PC-3 (cell line): Measurements from ENCODE around the gene CPEB3. TPM values are rescaled to one million over a fixed set of nuclear protein-coding genes. Genes with fewer than 3 reads are reported as not detected.

Experiments
- ATAC-seq: fragments of 200-7000 bp; cut with Tn5 transposase; 2 replicates; pipeline ENCODE4 v1.9.1; 2020; ENCODE audit warnings: mild to moderate bottlenecking, moderate library complexity
- BruUV-seq: library from RNA; stranded (reverse); fragments of 400-500 nt; replicated peaks from 2 replicates; lab custom pipeline; 2021; lab: Mats Ljungman, UMichigan
- CTCF ChIA-PET: fragments of 300-600 bp; sonication (Branson Sonifier 250); formaldehyde crosslinking; loops from one replicate; lab custom pipeline; 2022; ENCODE audit warnings: antibody characterized with exemption; lab: Charles Lee
- POLR2A ChIA-PET: fragments of 300-600 bp; sonication (Branson Sonifier 250); formaldehyde crosslinking; loops from one replicate; lab custom pipeline; 2022; ENCODE audit warnings: antibody characterized with exemption; ENCODE audit not compliant: unreplicated experiment; lab: Charles Lee
- DNase-seq: peaks from one replicate; pipeline ENCODE4 v3.0.0-alpha.2; 2015
- H2AFZ ChIP-seq: fragments of 300-600 bp; sonication (generic); 2 replicates; pipeline ENCODE4 v1.6.0; 2016; ENCODE audit warnings: antibody characterized with exemption, low read length
- H3F3A ChIP-seq: fragments of 300-600 bp; sonication (generic); one replicate; pipeline ENCODE4 v1.6.0; 2017; ENCODE audit warnings: antibody characterized with exemption, low read length, control low read depth, mild to moderate bottlenecking; ENCODE audit not compliant: unreplicated experiment
- H3K27ac ChIP-seq: fragments of 300-600 bp; sonication (generic); 2 replicates; pipeline ENCODE4 v1.5.1; 2016; ENCODE audit warnings: mild to moderate bottlenecking, low read length
- H3K27me3 ChIP-seq: fragments of 300-600 bp; sonication (generic); 2 replicates; pipeline ENCODE4 v1.6.1; 2016; ENCODE audit warnings: low read length, mixed read lengths
- H3K36me3 ChIP-seq: fragments of 300-600 bp; sonication (generic); 2 replicates; pipeline ENCODE4 v1.6.1; 2016; ENCODE audit warnings: low read depth, mixed run types, low read length, mixed read lengths
- H3K4me1 ChIP-seq: fragments of 300-600 bp; sonication (generic); 2 replicates; pipeline ENCODE4 v1.5.1; 2016; ENCODE audit warnings: low read length; ENCODE audit not compliant: insufficient read depth
- H3K4me2 ChIP-seq: fragments of 300-600 bp; sonication (generic); 2 replicates; pipeline ENCODE4 v1.6.0; 2016; ENCODE audit warnings: low read length
- H3K4me3 ChIP-seq: fragments of 300-600 bp; sonication (generic); 2 replicates; pipeline ENCODE4 v1.5.1; 2016; ENCODE audit warnings: mild to moderate bottlenecking, low read length, mixed read lengths
- H3K79me2 ChIP-seq: fragments of 300-600 bp; sonication (generic); 2 replicates; pipeline ENCODE4 v1.6.1; 2017; ENCODE audit warnings: low read length, mixed read lengths
- H3K9ac ChIP-seq: fragments of 300-600 bp; sonication (generic); 2 replicates; pipeline ENCODE4 v1.6.0; 2016; ENCODE audit warnings: mild to moderate bottlenecking, low read length
- H3K9me2 ChIP-seq: fragments of 300-600 bp; sonication (generic); replicated peaks from 2 replicates; pipeline ENCODE4 v1.6.1; 2016; ENCODE audit warnings: mixed run types, low read length, mixed read lengths
- H3K9me3 ChIP-seq: fragments of 300-600 bp; sonication (generic); 2 replicates; pipeline ENCODE4 v1.6.1; 2016; ENCODE audit warnings: low read length, mixed read lengths
- H4K20me1 ChIP-seq: fragments of 300-600 bp; sonication (generic); 2 replicates; pipeline ENCODE4 v1.6.1; 2016; ENCODE audit warnings: low read length, mixed read lengths
- EZH2 ChIP-seq: fragments of 300-600 bp; sonication (generic); IDR thresholded peaks from one replicate; pipeline ENCODE4 v1.6.1; 2017; ENCODE audit warnings: antibody characterized with exemption, mild to moderate bottlenecking, low read length; ENCODE audit not compliant: unreplicated experiment
- EZH2phosphoT487 ChIP-seq: fragments of 300-600 bp; sonication (generic); IDR thresholded peaks from 2 replicates; pipeline ENCODE4 v1.6.1; 2018; ENCODE audit warnings: mild to moderate bottlenecking, antibody characterized with exemption, low read length, borderline replicate concordance
- intact Hi-C: fragments of 100-400 bp; cut with micrococcal nuclease; formaldehyde crosslinking; loops from 2 replicates; pipeline ENCODE4 v1.9.0; 2023
- total RNA-seq: library from RNA; depleted of rRNA; stranded (reverse); fragments of >200 nt; gene quantifications from 2 replicates; pipeline ENCODE4 v1.2.3, GENCODE V29; 2014
- TF ChIP-seq, protein P1 (sequence below): fragments of 300-600 bp; sonication (generic); conservative IDR thresholded peaks from 2 replicates; pipeline ENCODE4 v1.5.1; 2017; ENCODE audit warnings: antibody characterized with exemption, low read depth, mild to moderate bottlenecking, low read length

CPEB3 gene
- total RNA-seq, 1 experiment from 2014 or later = 0.80 TPM

- Histone ChIP-seq H3K9me3 (no peaks in the 10 kb centered on the region), H3K4me2 (no peak overlapping the region), H3K9me2 (no peaks in the 10 kb centered on the region), H2AFZ (no peak overlapping the region), H3K4me3 (no peak overlapping the region), H3K9ac (no peak overlapping the region), H3K36me3 (no peaks in the 10 kb centered on the region), H3K27me3 (no peaks in the 10 kb centered on the region), H3K4me1 (peaks cover 7% of the 10 kb centered on the region), H3F3A (no peaks in the 10 kb centered on the region), H3K79me2 (no peaks in the 10 kb centered on the region), H4K20me1 (no peaks in the 10 kb centered on the region), H3K27ac (no peak overlapping the region)
- intact Hi-C loops = no loop called here
- POLR2A ChIA-PET = no interaction called here
- CTCF ChIA-PET = no interaction called here
- BruUV-seq = no TSS peak
- TF ChIP-seq EZH2 (no peak), EZH2phosphoT487 (no peak)
- TF ChIP-seq, protein P1, sequence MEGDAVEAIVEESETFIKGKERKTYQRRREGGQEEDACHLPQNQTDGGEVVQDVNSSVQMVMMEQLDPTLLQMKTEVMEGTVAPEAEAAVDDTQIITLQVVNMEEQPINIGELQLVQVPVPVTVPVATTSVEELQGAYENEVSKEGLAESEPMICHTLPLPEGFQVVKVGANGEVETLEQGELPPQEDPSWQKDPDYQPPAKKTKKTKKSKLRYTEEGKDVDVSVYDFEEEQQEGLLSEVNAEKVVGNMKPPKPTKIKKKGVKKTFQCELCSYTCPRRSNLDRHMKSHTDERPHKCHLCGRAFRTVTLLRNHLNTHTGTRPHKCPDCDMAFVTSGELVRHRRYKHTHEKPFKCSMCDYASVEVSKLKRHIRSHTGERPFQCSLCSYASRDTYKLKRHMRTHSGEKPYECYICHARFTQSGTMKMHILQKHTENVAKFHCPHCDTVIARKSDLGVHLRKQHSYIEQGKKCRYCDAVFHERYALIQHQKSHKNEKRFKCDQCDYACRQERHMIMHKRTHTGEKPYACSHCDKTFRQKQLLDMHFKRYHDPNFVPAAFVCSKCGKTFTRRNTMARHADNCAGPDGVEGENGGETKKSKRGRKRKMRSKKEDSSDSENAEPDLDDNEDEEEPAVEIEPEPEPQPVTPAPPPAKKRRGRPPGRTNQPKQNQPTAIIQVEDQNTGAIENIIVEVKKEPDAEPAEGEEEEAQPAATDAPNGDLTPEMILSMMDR = no peak
- ATAC-seq = no peak
- DNase-seq = no peak
Observed at GRCh38 chr10:92267343-92267742, 23.5 kb downstream of the CPEB3 start.

GRCh38 chr10:92265687-92266258 is 25.1 kb downstream of the CPEB3 start:
- DNase-seq (no peak), ATAC-seq (no peak)
- POLR2A ChIA-PET = no interaction called here
- no peak overlapping the region for H2AFZ ChIP-seq
- H3K27me3 ChIP-seq = no peaks in the 10 kb centered on the region
- no peak overlapping the region for H3K27ac ChIP-seq
- no TSS peak for BruUV-seq
- H3K4me1 ChIP-seq = peaks cover 7% of the 10 kb centered on the region
- CTCF ChIA-PET = no interaction called here
- no peak overlapping the region for H3K4me2 ChIP-seq
- H3K79me2 ChIP-seq = no peaks in the 10 kb centered on the region
- H4K20me1 ChIP-seq = no peaks in the 10 kb centered on the region
- H3K9ac ChIP-seq = no peak overlapping the region
- H3K4me3 ChIP-seq = no peak overlapping the region
- no peaks in the 10 kb centered on the region for H3F3A ChIP-seq
- intact Hi-C loops = no loop called here
- no peaks in the 10 kb centered on the region for H3K9me3 ChIP-seq
- TF ChIP-seq EZH2phosphoT487 (no peak), EZH2 (no peak)
- TF ChIP-seq, protein P1 = no peak
- H3K36me3 ChIP-seq = no peaks in the 10 kb centered on the region
- H3K9me2 ChIP-seq = no peaks in the 10 kb centered on the region

DNA sequence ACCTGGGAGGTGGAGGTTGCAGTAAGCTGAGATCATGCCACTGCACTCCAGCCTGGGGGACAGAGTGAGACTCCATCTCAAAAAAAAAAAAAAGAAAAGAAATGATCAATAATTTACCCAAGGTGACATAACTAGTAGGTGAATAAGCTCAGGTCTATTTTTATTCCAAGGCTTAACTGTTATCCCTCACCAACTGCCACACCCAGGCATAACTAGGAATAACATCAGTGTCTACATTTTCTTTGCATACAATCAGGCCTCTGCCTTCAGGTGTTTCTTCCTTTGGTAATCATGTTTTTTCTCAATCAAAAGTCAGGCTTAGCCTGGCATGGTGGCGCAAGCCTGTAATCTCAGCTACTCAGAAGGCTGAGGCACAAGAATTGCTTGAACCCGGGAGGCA is 26.6 kb downstream of the CPEB3 start:
- TF ChIP-seq EZH2phosphoT487 (no peak), EZH2 (no peak)
- TF ChIP-seq, protein P1 = no peak
- no peak overlapping the region for H3K9ac ChIP-seq
- H3K79me2 ChIP-seq = no peaks in the 10 kb centered on the region
- no peaks in the 10 kb centered on the region for H3K9me3 ChIP-seq
- CTCF ChIA-PET = no interaction called here
- H3K4me2 ChIP-seq = no peak overlapping the region
- H3K27ac ChIP-seq = no peak overlapping the region
- no peaks in the 10 kb centered on the region for H4K20me1 ChIP-seq
- H3K9me2 ChIP-seq = no peaks in the 10 kb centered on the region
- no peaks in the 10 kb centered on the region for H3K36me3 ChIP-seq
- ATAC-seq (no peak), DNase-seq (no peak)
- intact Hi-C loops = no loop called here
- peaks cover 7% of the 10 kb centered on the region for H3K4me1 ChIP-seq
- POLR2A ChIA-PET = no interaction called here
- no peak overlapping the region for H3K4me3 ChIP-seq
- BruUV-seq = no TSS peak
- no peaks in the 10 kb centered on the region for H3K27me3 ChIP-seq
- H2AFZ ChIP-seq = no peak overlapping the region
- no peaks in the 10 kb centered on the region for H3F3A ChIP-seq
